Measurements from ENCODE around the gene SLC22A2. TPM values are rescaled to one million over a fixed set of nuclear protein-coding genes. Genes with fewer than 3 reads are reported as not detected.
A peak's percentile ranks its signal among the peaks of the same experiment; 100 is the strongest.
"Not testable (repeated sequence)": the region's sequence is repeated elsewhere in the genome, so short reads cannot be mapped to it uniquely, and the experiment has no call there.

SLC22A2 gene
- total RNA-seq, 1 donor from 2014 or later, result not detected

DNA sequence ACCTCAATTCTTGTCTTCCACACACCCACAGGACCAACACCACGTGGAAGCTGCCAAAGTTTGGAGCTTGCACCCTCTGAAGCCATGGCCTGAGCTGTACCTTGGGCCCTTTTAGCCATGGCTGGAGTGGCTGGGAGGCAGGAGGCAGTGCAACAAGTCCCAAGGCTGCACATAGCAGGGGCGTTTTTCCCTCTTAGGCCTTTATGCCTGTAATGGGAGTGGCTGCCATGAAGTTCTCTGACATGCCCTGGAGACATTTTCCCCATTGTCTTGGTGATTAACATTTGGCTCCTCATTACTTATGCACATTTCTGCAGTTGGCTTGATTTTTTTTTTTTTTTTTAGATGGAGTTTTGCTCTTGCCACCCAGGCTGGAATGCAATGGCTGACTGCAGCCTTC lies 45.2 kb upstream of the SLC22A2 start:
- H3K4me1 ChIP-seq (ENCODE audit: insufficient read depth, low read length), result no peaks in the 10 kb centered on the region
- TF ChIP-seq, protein P1, sequence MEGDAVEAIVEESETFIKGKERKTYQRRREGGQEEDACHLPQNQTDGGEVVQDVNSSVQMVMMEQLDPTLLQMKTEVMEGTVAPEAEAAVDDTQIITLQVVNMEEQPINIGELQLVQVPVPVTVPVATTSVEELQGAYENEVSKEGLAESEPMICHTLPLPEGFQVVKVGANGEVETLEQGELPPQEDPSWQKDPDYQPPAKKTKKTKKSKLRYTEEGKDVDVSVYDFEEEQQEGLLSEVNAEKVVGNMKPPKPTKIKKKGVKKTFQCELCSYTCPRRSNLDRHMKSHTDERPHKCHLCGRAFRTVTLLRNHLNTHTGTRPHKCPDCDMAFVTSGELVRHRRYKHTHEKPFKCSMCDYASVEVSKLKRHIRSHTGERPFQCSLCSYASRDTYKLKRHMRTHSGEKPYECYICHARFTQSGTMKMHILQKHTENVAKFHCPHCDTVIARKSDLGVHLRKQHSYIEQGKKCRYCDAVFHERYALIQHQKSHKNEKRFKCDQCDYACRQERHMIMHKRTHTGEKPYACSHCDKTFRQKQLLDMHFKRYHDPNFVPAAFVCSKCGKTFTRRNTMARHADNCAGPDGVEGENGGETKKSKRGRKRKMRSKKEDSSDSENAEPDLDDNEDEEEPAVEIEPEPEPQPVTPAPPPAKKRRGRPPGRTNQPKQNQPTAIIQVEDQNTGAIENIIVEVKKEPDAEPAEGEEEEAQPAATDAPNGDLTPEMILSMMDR (IDR thresholded peaks at IDR 0.05; ENCODE audit: insufficient read depth, low read depth, low read length), result no peak
- no peak for TF ChIP-seq EZH2 (IDR thresholded peaks at IDR 0.05; ENCODE audit: insufficient read depth, low read length)
- H3K27me3 Mint-ChIP-seq (ENCODE audit: low read depth, unreplicated experiment), result no peaks in the 10 kb centered on the region

GRCh38 chr6:160302431-160303082 lies 43.9 kb upstream of the SLC22A2 start:
- not testable (repeated sequence) for H3K36me3 ChIP-seq (ENCODE audit: insufficient read depth, low read length); FAIRE-seq; H3K27ac ChIP-seq (ENCODE audit: low read depth, low read length); H3K4me3 Mint-ChIP-seq (ENCODE audit: unreplicated experiment); H2AFZ ChIP-seq (ENCODE audit: low read depth, low read length); H3K27me3 Mint-ChIP-seq (ENCODE audit: low read depth, unreplicated experiment); H3K9ac ChIP-seq (ENCODE audit: low read length); H3K36me3 Mint-ChIP-seq (ENCODE audit: low read depth, unreplicated experiment); H4K20me1 ChIP-seq (ENCODE audit: insufficient read depth, low read length); H3K9me3 ChIP-seq (ENCODE audit: insufficient read depth, low read depth, low read length); H3K27ac Mint-ChIP-seq (ENCODE audit: unreplicated experiment); H3K4me3 ChIP-seq (ENCODE audit: insufficient read depth, low read depth, low read length); H3K79me2 ChIP-seq (ENCODE audit: insufficient read depth, low read length); H3K4me1 ChIP-seq (ENCODE audit: insufficient read depth, low read length); H3K27me3 ChIP-seq (ENCODE audit: insufficient read depth, low read length); H3K4me1 Mint-ChIP-seq (ENCODE audit: low read depth, unreplicated experiment); H3K4me2 ChIP-seq (ENCODE audit: low read length)
- H3K9me3 Mint-ChIP-seq (ENCODE audit: unreplicated experiment), result peaks cover 11% of the 10 kb centered on the region
- DNase-seq (ENCODE audit: low read depth), result peak; percentile 75

More for the DNA sequence above, 45.2 kb upstream of the SLC22A2 start:
- H3K27me3 ChIP-seq (ENCODE audit: insufficient read depth, low read length), result no peaks in the 10 kb centered on the region
- H3K36me3 ChIP-seq (ENCODE audit: insufficient read depth, low read length), result no peaks in the 10 kb centered on the region
- no peaks in the 10 kb centered on the region for H3K36me3 Mint-ChIP-seq (ENCODE audit: low read depth, unreplicated experiment)
- no peaks in the 10 kb centered on the region for H3K9me3 ChIP-seq (ENCODE audit: insufficient read depth, low read depth, low read length)
- FAIRE-seq, result no peak
- H3K4me3 Mint-ChIP-seq (ENCODE audit: unreplicated experiment), result no peak overlapping the region
- H3K9me3 Mint-ChIP-seq (ENCODE audit: unreplicated experiment), result peaks cover 11% of the 10 kb centered on the region
- H3K9ac ChIP-seq (ENCODE audit: low read length), result no peak overlapping the region
- no peak overlapping the region for H3K4me2 ChIP-seq (ENCODE audit: low read length)
- H2AFZ ChIP-seq (ENCODE audit: low read depth, low read length), result no peak overlapping the region
- no peak overlapping the region for H3K27ac Mint-ChIP-seq (ENCODE audit: unreplicated experiment)
- H3K4me3 ChIP-seq (ENCODE audit: insufficient read depth, low read depth, low read length), result no peak overlapping the region
- no peak for DNase-seq (ENCODE audit: low read depth)
- H4K20me1 ChIP-seq (ENCODE audit: insufficient read depth, low read length), result no peaks in the 10 kb centered on the region
- no peak overlapping the region for H3K27ac ChIP-seq (ENCODE audit: low read depth, low read length)
- no peaks in the 10 kb centered on the region for H3K79me2 ChIP-seq (ENCODE audit: insufficient read depth, low read length)
- H3K4me1 Mint-ChIP-seq (ENCODE audit: low read depth, unreplicated experiment), result peaks cover 2% of the 10 kb centered on the region

- Mint-ChIP-seq H3K4me1 (ENCODE audit: low read depth, unreplicated experiment) (peaks cover 2% of the 10 kb centered on the region), H3K36me3 (ENCODE audit: low read depth, unreplicated experiment) (no peaks in the 10 kb centered on the region), H3K4me3 (ENCODE audit: unreplicated experiment) (no peak overlapping the region), H3K27me3 (ENCODE audit: low read depth, unreplicated experiment) (peaks cover 2% of the 10 kb centered on the region), H3K9me3 (ENCODE audit: unreplicated experiment) (peaks cover 11% of the 10 kb centered on the region), H3K27ac (ENCODE audit: unreplicated experiment) (no peak overlapping the region)
- no peak overlapping the region for H3K4me3 ChIP-seq (ENCODE audit: insufficient read depth, low read depth, low read length)
- no peaks in the 10 kb centered on the region for H3K79me2 ChIP-seq (ENCODE audit: insufficient read depth, low read length)
- no peak overlapping the region for H3K27ac ChIP-seq (ENCODE audit: low read depth, low read length)
- H3K4me2 ChIP-seq (ENCODE audit: low read length), result no peak overlapping the region
- TF ChIP-seq, protein P1 (IDR thresholded peaks at IDR 0.05; ENCODE audit: insufficient read depth, low read depth, low read length), result no peak
- no peak for TF ChIP-seq EZH2 (IDR thresholded peaks at IDR 0.05; ENCODE audit: insufficient read depth, low read length)
- DNase-seq (ENCODE audit: low read depth) (no peak), FAIRE-seq (no peak)
- no peaks in the 10 kb centered on the region for H3K36me3 ChIP-seq (ENCODE audit: insufficient read depth, low read length)
- no peak overlapping the region for H3K9ac ChIP-seq (ENCODE audit: low read length)
- no peak overlapping the region for H2AFZ ChIP-seq (ENCODE audit: low read depth, low read length)
- no peaks in the 10 kb centered on the region for H3K4me1 ChIP-seq (ENCODE audit: insufficient read depth, low read length)
- no peaks in the 10 kb centered on the region for H3K27me3 ChIP-seq (ENCODE audit: insufficient read depth, low read length)
- H3K9me3 ChIP-seq (ENCODE audit: insufficient read depth, low read depth, low read length), result no peaks in the 10 kb centered on the region
- H4K20me1 ChIP-seq (ENCODE audit: insufficient read depth, low read length), result no peaks in the 10 kb centered on the region
Observed at GRCh38 chr6:160301339-160301738, 42.7 kb upstream of the SLC22A2 start.

Data from astrocyte (in vitro differentiated cells and primary cell).